Esophagus muscularis mucosa (tissue), 3 donors: ENCODE data around the gene REC114.
"Not testable (repeated sequence)": the region's sequence is repeated elsewhere in the genome, so short reads cannot be mapped to it uniquely, and the experiment has no call there.

Source experiments
- CTCF ChIP-seq, 3 experiments: fragments of 200-600 bp in 2 of 3; fragments of 450-650 bp in 1 of 3; sonication (generic) in 2 of 3; IDR thresholded peaks; one replicate each; pipeline ENCODE4 v1.5.1; 2017 to 2019; ENCODE audit warnings: antibody characterized with exemption in 3 of 3, mild to moderate bottlenecking in 2 of 3, moderate library complexity in 1 of 3
- POLR2A ChIP-seq: fragments of 450-650 bp; IDR thresholded peaks from one replicate; pipeline ENCODE4 v1.6.1; 2017; ENCODE audit warnings: antibody characterized with exemption, moderate library complexity, mild to moderate bottlenecking, low read depth
- POLR2AphosphoS5 ChIP-seq, 2 donors: sonication (generic); formaldehyde crosslinking; IDR thresholded peaks; one replicate each; pipeline ENCODE4 v1.6.1; 2017; ENCODE audit warnings: antibody characterized with exemption in 2 of 2

- not testable (repeated sequence) for TF ChIP-seq CTCF (IDR thresholded peaks at IDR 0.05); POLR2AphosphoS5 (IDR thresholded peaks at IDR 0.05); POLR2A
Measured at GRCh38 chr15:73431329-73431728, 11.6 kb upstream of the REC114 start.
